ENCODE data around the gene ULBP2.
"Not testable (repeated sequence)": the region's sequence is repeated elsewhere in the genome, so short reads cannot be mapped to it uniquely, and the experiment has no call there.

DNA sequence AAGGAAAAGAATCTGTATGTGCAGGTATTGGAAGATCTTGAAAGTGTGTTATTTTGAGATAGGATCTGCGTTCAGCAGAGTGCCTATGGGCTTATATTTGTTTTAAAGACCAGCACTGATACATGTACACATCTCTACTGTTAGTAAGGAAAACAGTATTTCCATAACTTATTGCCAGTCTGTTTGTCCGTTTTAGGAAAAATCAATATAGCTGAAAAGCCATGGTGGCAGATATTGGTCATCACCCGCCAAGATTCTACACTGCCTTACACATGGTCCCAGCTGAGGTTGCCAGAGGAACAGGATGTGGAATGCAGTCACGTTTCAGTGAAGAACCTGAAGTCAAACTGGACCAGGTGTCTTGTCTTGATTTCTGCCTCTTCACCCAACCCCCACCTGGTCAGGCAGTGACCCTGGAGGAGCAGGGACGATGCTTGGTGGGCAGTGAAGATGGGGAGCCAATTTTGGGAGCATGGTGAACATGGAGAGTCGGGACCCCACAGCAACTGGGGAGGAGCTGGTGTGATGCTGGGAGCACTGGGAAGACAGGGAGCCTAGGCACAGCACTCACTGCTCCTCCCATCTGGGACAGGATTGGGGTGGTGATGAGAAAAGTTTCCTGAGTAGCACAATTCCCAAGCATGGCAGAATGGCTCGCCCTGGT, 14.0 kb downstream of the ULBP2 start:
- not testable (repeated sequence) for TF ChIP-seq EZH2phosphoT487 (IDR thresholded peaks at IDR 0.05; ENCODE audit: borderline replicate concordance, low read depth, low read length)
- TF ChIP-seq, protein P1, sequence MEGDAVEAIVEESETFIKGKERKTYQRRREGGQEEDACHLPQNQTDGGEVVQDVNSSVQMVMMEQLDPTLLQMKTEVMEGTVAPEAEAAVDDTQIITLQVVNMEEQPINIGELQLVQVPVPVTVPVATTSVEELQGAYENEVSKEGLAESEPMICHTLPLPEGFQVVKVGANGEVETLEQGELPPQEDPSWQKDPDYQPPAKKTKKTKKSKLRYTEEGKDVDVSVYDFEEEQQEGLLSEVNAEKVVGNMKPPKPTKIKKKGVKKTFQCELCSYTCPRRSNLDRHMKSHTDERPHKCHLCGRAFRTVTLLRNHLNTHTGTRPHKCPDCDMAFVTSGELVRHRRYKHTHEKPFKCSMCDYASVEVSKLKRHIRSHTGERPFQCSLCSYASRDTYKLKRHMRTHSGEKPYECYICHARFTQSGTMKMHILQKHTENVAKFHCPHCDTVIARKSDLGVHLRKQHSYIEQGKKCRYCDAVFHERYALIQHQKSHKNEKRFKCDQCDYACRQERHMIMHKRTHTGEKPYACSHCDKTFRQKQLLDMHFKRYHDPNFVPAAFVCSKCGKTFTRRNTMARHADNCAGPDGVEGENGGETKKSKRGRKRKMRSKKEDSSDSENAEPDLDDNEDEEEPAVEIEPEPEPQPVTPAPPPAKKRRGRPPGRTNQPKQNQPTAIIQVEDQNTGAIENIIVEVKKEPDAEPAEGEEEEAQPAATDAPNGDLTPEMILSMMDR (conservative IDR thresholded peaks at IDR 0.05; ENCODE audit: low read length), result not testable (repeated sequence)
